AG10803 (cell line): Measurements from ENCODE around the gene CELF5.
"Not testable (repeated sequence)": the region's sequence is repeated elsewhere in the genome, so short reads cannot be mapped to it uniquely, and the experiment has no call there.

Experiments
- DNase-seq: peaks from one replicate; pipeline ENCODE4 v3.0.0; 2010; ENCODE audit warnings: low read depth
- H3K4me3 ChIP-seq: 2 replicates; pipeline ENCODE4 v1.5.1; 2011; ENCODE audit warnings: mild to moderate bottlenecking, low read length, control low read depth
- TF ChIP-seq, protein P1 (sequence below): conservative IDR thresholded peaks from 2 replicates; pipeline ENCODE4 v1.5.1; 2011; ENCODE audit warnings: mild to moderate bottlenecking, low read length, control low read depth, inconsistent platforms

CELF5 gene

DNA sequence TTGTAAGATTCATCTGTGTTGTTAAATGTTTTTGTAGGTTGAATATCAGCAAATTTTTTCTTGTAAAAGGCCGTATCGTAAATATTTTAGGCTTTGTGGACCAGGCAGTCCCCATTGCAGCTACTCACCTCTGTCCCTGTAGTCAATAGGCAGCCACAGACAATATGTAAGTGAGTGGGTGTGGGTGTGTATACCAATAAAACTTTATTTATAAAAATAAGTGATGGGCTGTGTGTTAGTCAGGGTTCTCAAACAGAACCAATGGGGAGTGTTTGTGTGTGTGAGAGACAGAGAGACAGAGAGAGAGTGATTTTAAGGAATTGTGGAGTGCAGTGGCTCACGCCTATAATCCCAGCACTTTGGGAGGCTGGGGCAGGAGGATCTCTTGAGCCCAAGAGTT lies 104.3 kb downstream of the CELF5 start:
- TF ChIP-seq, protein P1, sequence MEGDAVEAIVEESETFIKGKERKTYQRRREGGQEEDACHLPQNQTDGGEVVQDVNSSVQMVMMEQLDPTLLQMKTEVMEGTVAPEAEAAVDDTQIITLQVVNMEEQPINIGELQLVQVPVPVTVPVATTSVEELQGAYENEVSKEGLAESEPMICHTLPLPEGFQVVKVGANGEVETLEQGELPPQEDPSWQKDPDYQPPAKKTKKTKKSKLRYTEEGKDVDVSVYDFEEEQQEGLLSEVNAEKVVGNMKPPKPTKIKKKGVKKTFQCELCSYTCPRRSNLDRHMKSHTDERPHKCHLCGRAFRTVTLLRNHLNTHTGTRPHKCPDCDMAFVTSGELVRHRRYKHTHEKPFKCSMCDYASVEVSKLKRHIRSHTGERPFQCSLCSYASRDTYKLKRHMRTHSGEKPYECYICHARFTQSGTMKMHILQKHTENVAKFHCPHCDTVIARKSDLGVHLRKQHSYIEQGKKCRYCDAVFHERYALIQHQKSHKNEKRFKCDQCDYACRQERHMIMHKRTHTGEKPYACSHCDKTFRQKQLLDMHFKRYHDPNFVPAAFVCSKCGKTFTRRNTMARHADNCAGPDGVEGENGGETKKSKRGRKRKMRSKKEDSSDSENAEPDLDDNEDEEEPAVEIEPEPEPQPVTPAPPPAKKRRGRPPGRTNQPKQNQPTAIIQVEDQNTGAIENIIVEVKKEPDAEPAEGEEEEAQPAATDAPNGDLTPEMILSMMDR, result no peak
- H3K4me3 ChIP-seq, result no peak overlapping the region
- DNase-seq, result no peak

- TF ChIP-seq, protein P1, result no peak
- H3K4me3 ChIP-seq, result no peak overlapping the region
- DNase-seq, result no peak
Observed at GRCh38 chr19:3330047-3330446, 105.6 kb downstream of the CELF5 start.

- not testable (repeated sequence) for DNase-seq, H3K4me3 ChIP-seq
Observed at GRCh38 chr19:3332232-3332631, 107.8 kb downstream of the CELF5 start.

DNA sequence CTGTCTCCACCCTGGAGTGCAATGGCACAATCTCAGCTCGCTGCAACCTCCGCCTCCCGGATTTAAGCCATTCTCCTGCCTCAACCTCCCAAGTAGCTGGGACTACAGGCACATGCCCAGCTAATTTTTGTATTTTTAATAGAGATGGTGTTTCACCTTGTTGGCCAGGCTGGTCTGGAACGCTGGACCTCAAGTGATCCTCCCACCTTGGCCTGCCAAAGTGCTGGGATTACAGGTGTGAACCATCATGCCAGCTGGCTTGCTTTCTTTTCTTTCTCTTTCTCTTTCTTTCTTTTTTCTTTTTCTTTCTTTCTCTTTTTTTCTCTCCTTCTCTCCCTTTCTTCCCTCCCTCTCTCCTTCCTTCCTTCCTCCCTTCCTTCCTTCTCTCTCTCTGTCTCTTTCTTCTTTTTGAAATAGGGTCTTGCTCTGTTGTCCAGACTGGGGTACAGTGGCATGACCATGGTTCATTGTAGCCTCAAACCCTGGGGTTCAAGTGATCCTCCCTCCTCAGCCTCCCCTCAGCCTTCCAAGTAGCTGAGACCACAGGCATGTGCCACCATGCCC lies 108.6 kb downstream of the CELF5 start:
- no peak for DNase-seq
- TF ChIP-seq, protein P1, result no peak
- H3K4me3 ChIP-seq, result no peak overlapping the region

DNA sequence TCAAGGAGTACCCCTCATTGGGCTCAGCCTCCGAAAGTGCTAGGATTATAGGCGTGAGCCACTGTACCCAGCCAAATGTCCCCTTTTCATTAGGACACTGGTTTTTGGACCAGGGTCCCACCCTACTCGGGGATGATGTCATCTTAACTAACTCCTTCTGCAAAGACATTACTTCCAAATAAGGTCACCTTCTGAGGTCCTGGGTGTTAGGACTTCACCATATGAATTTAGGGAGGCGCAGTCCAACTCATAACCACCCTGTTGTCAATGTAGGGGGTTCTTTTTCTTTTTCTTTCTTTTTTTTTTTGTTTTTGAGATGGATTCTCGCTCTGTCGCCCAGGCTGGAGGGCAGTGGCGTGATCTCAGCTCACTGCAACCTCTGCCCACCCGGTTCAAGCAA lies 109.2 kb downstream of the CELF5 start:
- TF ChIP-seq, protein P1, result no peak

DNA sequence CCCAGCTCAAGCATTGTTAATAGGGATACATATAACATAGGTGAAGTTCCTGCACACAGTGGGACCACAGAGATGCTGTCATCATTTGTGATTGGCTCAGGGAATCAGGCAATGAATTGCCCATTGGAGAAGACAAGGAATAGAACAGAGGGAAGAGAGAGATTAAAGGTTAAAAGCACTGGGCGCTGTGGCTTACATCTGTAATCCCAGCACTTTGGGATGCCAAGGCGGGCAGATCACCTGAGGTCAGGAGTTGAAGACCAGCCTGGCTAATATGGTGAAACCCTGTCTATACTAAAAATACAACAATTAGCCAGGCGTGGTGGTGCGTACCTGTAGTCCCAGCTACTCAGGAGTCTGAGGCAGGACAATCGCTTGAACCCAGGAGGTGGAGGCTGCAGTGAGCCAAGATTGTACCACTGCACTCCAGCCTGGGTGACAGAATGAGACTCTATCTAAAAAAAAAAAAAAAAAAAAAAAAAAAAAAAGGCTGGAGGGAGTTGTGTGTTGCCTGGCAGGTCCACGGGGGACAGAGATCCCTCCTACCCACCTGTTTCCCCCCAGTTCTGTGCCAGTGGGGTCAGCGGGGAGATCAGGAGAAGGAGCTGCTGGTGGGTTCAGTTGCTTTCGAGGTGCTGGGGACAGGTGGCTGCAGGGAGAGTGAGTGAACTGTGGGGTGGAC lies 110.4 kb downstream of the CELF5 start:
- not testable (repeated sequence) for DNase-seq, H3K4me3 ChIP-seq

More for the DNA sequence above, 109.2 kb downstream of the CELF5 start:
- DNase-seq, result no peak
- H3K4me3 ChIP-seq, result no peak overlapping the region

GRCh38 chr19:3335431-3336350 lies 111.2 kb downstream of the CELF5 start:
- no peak overlapping the region for H3K4me3 ChIP-seq
- peak; percentile 65 for DNase-seq
- TF ChIP-seq, protein P1, result no peak

GRCh38 chr19:3336351-3336679 lies 111.9 kb downstream of the CELF5 start:
- H3K4me3 ChIP-seq, result no peak overlapping the region
- DNase-seq, result no peak
- TF ChIP-seq, protein P1, result no peak
